HEK293 (cell line): ENCODE data around the gene ZYX.

ENCODE experiments used
- CTCF ChIA-PET: fragments of 350-600 bp; formaldehyde crosslinking; extraction: SDS; loops from one replicate; lab custom pipeline; 2021; ENCODE audit warnings: antibody characterized with exemption; lab: Yijun Ruan, JAX
- POLR2A ChIA-PET: fragments of 300-600 bp; formaldehyde crosslinking; extraction: SDS; loops from one replicate; lab custom pipeline; 2020; ENCODE audit warnings: antibody characterized with exemption, inconsistent platforms; lab: Yijun Ruan, JAX
- H3K27ac ChIP-seq: fragments of 200-500 bp; sonication (Bioruptor generic); 2 replicates; pipeline ENCODE4 v1.5.1; 2014; ENCODE audit warnings: low read depth, low read length, control low read depth, inconsistent platforms; ENCODE audit errors: extremely low read depth
- H3K36me3 ChIP-seq, 2 experiments: fragments of 200-500 bp in 1 of 2; sonication (Bioruptor generic) in 1 of 2; 1 replicate in 1 of 2; 2 replicates in 1 of 2; pipeline ENCODE4 v1.5.1; 2014 to 2017; ENCODE audit warnings: inconsistent platforms in 2 of 2, low read length in 2 of 2; ENCODE audit not compliant: control insufficient read depth in 2 of 2, insufficient read depth in 1 of 2
- H3K4me1 ChIP-seq: fragments of 200-500 bp; sonication (Bioruptor generic); 2 replicates; pipeline ENCODE4 v1.5.1; 2014; ENCODE audit warnings: mild to moderate bottlenecking, low read length, inconsistent platforms; ENCODE audit not compliant: control insufficient read depth, insufficient read depth
- H3K4me3 ChIP-seq: 2 replicates; pipeline ENCODE4 v1.5.1; 2011; ENCODE audit warnings: low read depth, mild to moderate bottlenecking, control low read depth, low read length, moderate library complexity
- H3K9me3 ChIP-seq: fragments of 200-500 bp; sonication (Bioruptor generic); 2 replicates; pipeline ENCODE4 v1.5.1; 2014; ENCODE audit warnings: low read depth, low read length, inconsistent platforms; ENCODE audit not compliant: control insufficient read depth, insufficient read depth
- EGR2 ChIP-seq: fragments of 450-650 bp; formaldehyde crosslinking; IDR thresholded peaks from 2 replicates; pipeline ENCODE4 v1.5.1; 2016; ENCODE audit warnings: low read depth, missing biosample characterization, missing genetic modification characterization
- MZF1 ChIP-seq: fragments of 450-650 bp; formaldehyde crosslinking; IDR thresholded peaks from 2 replicates; pipeline ENCODE4 v1.5.1; 2017; ENCODE audit warnings: missing biosample characterization, missing genetic modification characterization, borderline replicate concordance
- TRIM28 ChIP-seq: IDR thresholded peaks from 2 replicates; pipeline ENCODE4 v1.6.1; 2011; ENCODE audit warnings: low read length, control low read depth, borderline replicate concordance
- WT1 ChIP-seq: fragments of 450-650 bp; formaldehyde crosslinking; IDR thresholded peaks from 2 replicates; pipeline ENCODE4 v1.5.1; 2016; ENCODE audit warnings: missing biosample characterization, missing genetic modification characterization
- ZNF132 ChIP-seq: fragments of 450-650 bp; formaldehyde crosslinking; IDR thresholded peaks from 2 replicates; pipeline ENCODE4 v1.5.1; 2017; ENCODE audit warnings: missing biosample characterization, missing genetic modification characterization, borderline replicate concordance
- ZNF211 ChIP-seq: fragments of 450-650 bp; formaldehyde crosslinking; IDR thresholded peaks from 2 replicates; pipeline ENCODE4 v1.5.1; 2016; ENCODE audit warnings: low read depth, missing biosample characterization, missing genetic modification characterization
- ZNF223 ChIP-seq: fragments of 450-650 bp; formaldehyde crosslinking; IDR thresholded peaks from 2 replicates; pipeline ENCODE4 v1.5.1; 2016; ENCODE audit warnings: missing biosample characterization, missing genetic modification characterization
- ZNF311 ChIP-seq: fragments of 450-650 bp; formaldehyde crosslinking; IDR thresholded peaks from 2 replicates; pipeline ENCODE4 v1.5.1; 2017; ENCODE audit warnings: missing biosample characterization, missing genetic modification characterization, borderline replicate concordance
- ZNF341 ChIP-seq: fragments of 450-650 bp; formaldehyde crosslinking; IDR thresholded peaks from 2 replicates; pipeline ENCODE4; 2016; ENCODE audit warnings: low read depth, missing biosample characterization, missing genetic modification characterization
- ZNF423 ChIP-seq: fragments of 450-650 bp; formaldehyde crosslinking; IDR thresholded peaks from 2 replicates; pipeline ENCODE4 v1.5.1; 2016; ENCODE audit warnings: missing biosample characterization, missing genetic modification characterization
- ZNF623 ChIP-seq: fragments of 450-650 bp; formaldehyde crosslinking; IDR thresholded peaks from 2 replicates; pipeline ENCODE4 v1.5.1; 2016; ENCODE audit warnings: missing biosample characterization, missing genetic modification characterization
- ZNF792 ChIP-seq: fragments of 450-650 bp; formaldehyde crosslinking; IDR thresholded peaks from 2 replicates; pipeline ENCODE4 v1.5.1; 2016; ENCODE audit warnings: missing biosample characterization, missing genetic modification characterization
- ZNF830 ChIP-seq: fragments of 450-650 bp; IDR thresholded peaks from 2 replicates; pipeline ENCODE4 v1.5.0; 2018; ENCODE audit warnings: missing biosample characterization, missing genetic modification characterization, low read depth, mild to moderate bottlenecking, moderate library complexity
- TF ChIP-seq, protein P1 (sequence below): fragments of 450-650 bp; formaldehyde crosslinking; conservative IDR thresholded peaks from 2 replicates; pipeline ENCODE4 v1.5.1; 2016; ENCODE audit warnings: low read depth, missing biosample characterization, missing genetic modification characterization
- TF ChIP-seq, protein P2 (sequence below): fragments of 450-650 bp; formaldehyde crosslinking; IDR thresholded peaks from 2 replicates; pipeline ENCODE4 v1.5.1; 2016; ENCODE audit warnings: missing biosample characterization, missing genetic modification characterization
- TF ChIP-seq, protein P3 (sequence below): fragments of 450-650 bp; formaldehyde crosslinking; IDR thresholded peaks from 2 replicates; pipeline ENCODE4 v1.5.1; 2017; ENCODE audit warnings: missing biosample characterization, missing genetic modification characterization

Gene ZYX

DNA sequence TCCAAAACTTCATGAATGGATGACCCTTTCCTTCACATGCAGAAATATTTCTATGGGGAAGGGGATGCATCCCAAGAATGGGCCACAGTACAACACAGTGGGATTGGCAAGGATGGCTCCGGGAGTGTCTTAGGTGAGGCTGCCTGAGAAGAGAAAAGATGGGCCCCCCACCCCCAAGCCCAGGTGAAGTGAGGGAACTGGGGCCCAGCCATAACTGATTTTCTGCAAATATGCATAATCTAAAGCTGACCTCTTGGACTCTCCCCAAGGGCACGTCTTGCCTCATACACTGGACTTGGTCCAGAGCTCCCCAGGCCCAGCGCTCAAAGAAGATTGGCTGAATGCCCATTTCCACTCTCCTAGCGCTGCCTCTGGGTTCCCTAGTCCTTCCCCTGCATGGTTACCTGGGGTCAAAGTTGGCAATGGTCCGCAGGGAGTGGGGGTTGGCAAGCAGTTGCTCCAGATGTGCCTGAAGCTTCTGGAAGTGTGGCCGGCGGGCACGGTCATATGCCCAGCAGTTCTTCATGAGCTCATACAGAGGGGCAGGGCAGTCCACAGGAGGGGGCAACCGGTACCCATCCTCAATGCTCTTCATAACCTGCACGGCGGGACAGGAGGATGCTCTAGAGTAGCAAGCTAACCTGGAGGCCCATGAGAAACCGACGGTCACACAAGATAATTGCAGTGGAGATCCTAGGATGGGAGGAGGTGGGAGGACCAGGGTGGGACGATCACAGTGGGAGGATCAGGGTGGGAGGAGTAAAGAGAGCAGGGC is 12.3 kb downstream of the ZYX start (continued):
- no peak for TF ChIP-seq ZNF132 (tag by site-specific recombination)
- TF ChIP-seq ZNF211 (tag by site-specific recombination): no peak
- TF ChIP-seq, protein P1, sequence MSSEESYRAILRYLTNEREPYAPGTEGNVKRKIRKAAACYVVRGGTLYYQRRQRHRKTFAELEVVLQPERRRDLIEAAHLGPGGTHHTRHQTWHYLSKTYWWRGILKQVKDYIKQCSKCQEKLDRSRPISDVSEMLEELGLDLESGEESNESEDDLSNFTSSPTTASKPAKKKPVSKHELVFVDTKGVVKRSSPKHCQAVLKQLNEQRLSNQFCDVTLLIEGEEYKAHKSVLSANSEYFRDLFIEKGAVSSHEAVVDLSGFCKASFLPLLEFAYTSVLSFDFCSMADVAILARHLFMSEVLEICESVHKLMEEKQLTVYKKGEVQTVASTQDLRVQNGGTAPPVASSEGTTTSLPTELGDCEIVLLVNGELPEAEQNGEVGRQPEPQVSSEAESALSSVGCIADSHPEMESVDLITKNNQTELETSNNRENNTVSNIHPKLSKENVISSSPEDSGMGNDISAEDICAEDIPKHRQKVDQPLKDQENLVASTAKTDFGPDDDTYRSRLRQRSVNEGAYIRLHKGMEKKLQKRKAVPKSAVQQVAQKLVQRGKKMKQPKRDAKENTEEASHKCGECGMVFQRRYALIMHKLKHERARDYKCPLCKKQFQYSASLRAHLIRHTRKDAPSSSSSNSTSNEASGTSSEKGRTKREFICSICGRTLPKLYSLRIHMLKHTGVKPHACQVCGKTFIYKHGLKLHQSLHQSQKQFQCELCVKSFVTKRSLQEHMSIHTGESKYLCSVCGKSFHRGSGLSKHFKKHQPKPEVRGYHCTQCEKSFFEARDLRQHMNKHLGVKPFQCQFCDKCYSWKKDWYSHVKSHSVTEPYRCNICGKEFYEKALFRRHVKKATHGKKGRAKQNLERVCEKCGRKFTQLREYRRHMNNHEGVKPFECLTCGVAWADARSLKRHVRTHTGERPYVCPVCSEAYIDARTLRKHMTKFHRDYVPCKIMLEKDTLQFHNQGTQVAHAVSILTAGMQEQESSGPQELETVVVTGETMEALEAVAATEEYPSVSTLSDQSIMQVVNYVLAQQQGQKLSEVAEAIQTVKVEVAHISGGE (tag by site-specific recombination): no peak
- TF ChIP-seq EGR2 (tag by site-specific recombination): peak; percentile 68

DNA sequence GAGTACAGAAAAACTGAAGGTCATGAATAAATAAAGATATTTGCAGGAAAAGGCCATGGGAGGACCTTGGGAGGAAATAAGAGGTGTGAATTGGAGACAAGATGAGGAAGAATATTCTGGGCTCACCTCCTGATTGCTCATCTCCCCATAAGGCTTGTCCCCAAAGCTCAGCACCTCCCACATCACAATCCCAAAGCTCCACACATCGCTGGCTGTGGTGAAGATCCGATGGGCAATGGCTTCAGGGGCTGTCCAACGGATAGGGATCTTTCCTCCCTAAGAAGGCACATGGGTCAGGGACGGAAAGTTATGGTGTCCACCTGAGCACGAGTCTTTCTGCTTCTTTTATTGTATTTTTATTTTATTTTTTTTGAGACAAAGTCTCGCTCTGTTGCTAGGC is 12.9 kb downstream of the ZYX start:
- Histone ChIP-seq H3K27ac (no peak overlapping the region), H3K4me3 (no peak overlapping the region), H3K9me3 (no peaks in the 10 kb centered on the region), H3K4me1 (no peaks in the 10 kb centered on the region), H3K36me3 (peaks cover 0 to 35% of the 10 kb centered on the region in 2 experiments; a peak in 1 of 3 replicates)
- CTCF ChIA-PET: interaction anchor here (0.6 to 2.2 kb wide), 4 partner anchors 10 to 69 kb away, joined by 3 to 7 read pairs (median 5); no protein-coding TSS in a partner anchor
- POLR2A ChIA-PET: interaction anchor here (1.6 to 2.4 kb wide), 3 partner anchors 10 to 13 kb away, joined by 6 to 10 read pairs (median 7); no protein-coding TSS in a partner anchor
- TF ChIP-seq WT1 (no peak), MZF1 (tag by site-specific recombination) (peak; percentile 75; the same call in 1 of the 2 replicates)
- TF ChIP-seq, all 188 proteins: peak for 1

DNA sequence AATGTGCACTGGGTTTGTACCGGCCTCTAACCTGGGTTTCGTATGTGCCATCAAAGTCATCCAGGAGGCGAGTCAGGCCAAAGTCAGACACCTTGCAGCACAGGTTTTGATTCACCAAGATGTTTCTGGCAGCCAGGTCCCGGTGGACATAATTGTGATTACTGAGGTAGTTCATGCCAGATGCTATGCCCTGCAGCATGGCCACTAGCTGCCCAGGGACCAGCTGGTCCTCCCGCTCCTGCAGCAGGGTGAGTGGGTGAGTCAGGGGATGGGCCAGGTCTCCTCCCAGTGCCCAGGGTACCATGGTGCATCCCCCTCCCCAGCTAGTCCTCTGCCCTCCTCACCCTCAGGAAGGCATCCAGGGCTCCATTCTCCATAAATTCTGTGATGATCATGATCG is 13.6 kb downstream of the ZYX start:
- Histone ChIP-seq H3K4me1 (no peaks in the 10 kb centered on the region), H3K9me3 (no peaks in the 10 kb centered on the region), H3K4me3 (no peak overlapping the region), H3K27ac (no peak overlapping the region), H3K36me3 (peaks cover 0 to 28% of the 10 kb centered on the region in 2 experiments; a peak in 1 of 3 replicates)
- ChIA-PET POLR2A (no interaction called here), CTCF (interaction anchor here (0.6 kb wide), 1 partner anchor 490 kb away, joined by 4 read pairs; no protein-coding TSS in a partner anchor)
- TF ChIP-seq ZNF792 (no peak), TRIM28 (no peak), ZNF223 (tag by site-specific recombination) (no peak), ZNF423 (no peak), ZNF311 (no peak), ZNF623 (tag by site-specific recombination) (no peak), ZNF830 (tag by site-specific recombination) (no peak), ZNF341 (no peak)
- TF ChIP-seq, protein P2, sequence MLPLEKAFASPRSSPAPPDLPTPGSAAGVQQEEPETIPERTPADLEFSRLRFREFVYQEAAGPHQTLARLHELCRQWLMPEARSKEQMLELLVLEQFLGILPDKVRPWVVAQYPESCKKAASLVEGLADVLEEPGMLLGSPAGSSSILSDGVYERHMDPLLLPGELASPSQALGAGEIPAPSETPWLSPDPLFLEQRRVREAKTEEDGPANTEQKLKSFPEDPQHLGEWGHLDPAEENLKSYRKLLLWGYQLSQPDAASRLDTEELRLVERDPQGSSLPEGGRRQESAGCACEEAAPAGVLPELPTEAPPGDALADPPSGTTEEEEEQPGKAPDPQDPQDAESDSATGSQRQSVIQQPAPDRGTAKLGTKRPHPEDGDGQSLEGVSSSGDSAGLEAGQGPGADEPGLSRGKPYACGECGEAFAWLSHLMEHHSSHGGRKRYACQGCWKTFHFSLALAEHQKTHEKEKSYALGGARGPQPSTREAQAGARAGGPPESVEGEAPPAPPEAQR (tag by site-specific recombination): no peak
- TF ChIP-seq, protein P3, sequence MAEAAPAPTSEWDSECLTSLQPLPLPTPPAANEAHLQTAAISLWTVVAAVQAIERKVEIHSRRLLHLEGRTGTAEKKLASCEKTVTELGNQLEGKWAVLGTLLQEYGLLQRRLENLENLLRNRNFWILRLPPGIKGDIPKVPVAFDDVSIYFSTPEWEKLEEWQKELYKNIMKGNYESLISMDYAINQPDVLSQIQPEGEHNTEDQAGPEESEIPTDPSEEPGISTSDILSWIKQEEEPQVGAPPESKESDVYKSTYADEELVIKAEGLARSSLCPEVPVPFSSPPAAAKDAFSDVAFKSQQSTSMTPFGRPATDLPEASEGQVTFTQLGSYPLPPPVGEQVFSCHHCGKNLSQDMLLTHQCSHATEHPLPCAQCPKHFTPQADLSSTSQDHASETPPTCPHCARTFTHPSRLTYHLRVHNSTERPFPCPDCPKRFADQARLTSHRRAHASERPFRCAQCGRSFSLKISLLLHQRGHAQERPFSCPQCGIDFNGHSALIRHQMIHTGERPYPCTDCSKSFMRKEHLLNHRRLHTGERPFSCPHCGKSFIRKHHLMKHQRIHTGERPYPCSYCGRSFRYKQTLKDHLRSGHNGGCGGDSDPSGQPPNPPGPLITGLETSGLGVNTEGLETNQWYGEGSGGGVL (tag by site-specific recombination): no peak
